Osteoblast (primary cell): ENCODE measurements around the gene HIPK4. TPM values are rescaled to one million over a fixed set of nuclear protein-coding genes. Genes with fewer than 3 reads are reported as not detected.

Experiments
- DNase-seq: peaks from one replicate; pipeline ENCODE4 v3.0.0; 2011; ENCODE audit warnings: low spot score, mixed read lengths; ENCODE audit not compliant: insufficient read length; ENCODE audit errors: missing footprints
- H2AFZ ChIP-seq: 2 replicates; pipeline ENCODE4 v1.6.0; 2011; ENCODE audit warnings: mild to moderate bottlenecking, low read length
- H3K27ac ChIP-seq: 2 replicates; pipeline ENCODE4 v1.5.1; 2011; ENCODE audit warnings: mild to moderate bottlenecking, low read depth, low read length, moderate library complexity
- H3K27me3 ChIP-seq: 2 replicates; pipeline ENCODE4 v1.6.0; 2012; ENCODE audit warnings: mild to moderate bottlenecking, control low read depth, inconsistent platforms, low read length, moderate library complexity; ENCODE audit not compliant: insufficient read depth
- H3K36me3 ChIP-seq: 2 replicates; pipeline ENCODE4 v1.5.1; 2011; ENCODE audit warnings: mild to moderate bottlenecking, low read length, control low read depth, moderate library complexity; ENCODE audit not compliant: insufficient read depth
- H3K4me1 ChIP-seq: 2 replicates; pipeline ENCODE4 v1.5.1; 2011; ENCODE audit warnings: mild to moderate bottlenecking, low read length, control low read depth, moderate library complexity; ENCODE audit not compliant: insufficient read depth
- H3K4me2 ChIP-seq: 2 replicates; pipeline ENCODE4 v1.6.0; 2011; ENCODE audit warnings: mild to moderate bottlenecking, low read length; ENCODE audit not compliant: insufficient read depth
- H3K4me3 ChIP-seq: fragments of 200-600 bp; sonication (generic); 3 replicates; pipeline ENCODE4 v1.5.1; 2012; ENCODE audit warnings: mild to moderate bottlenecking, low read length, inconsistent platforms; ENCODE audit not compliant: insufficient read depth
- H3K79me2 ChIP-seq: 2 replicates; pipeline ENCODE4 v1.6.0; 2012; ENCODE audit warnings: mild to moderate bottlenecking, low read length, control low read depth, inconsistent platforms; ENCODE audit not compliant: insufficient read depth
- H3K9me3 ChIP-seq: 2 replicates; pipeline ENCODE4 v1.5.1; 2011; ENCODE audit warnings: low read depth, low read length, control low read depth
- H4K20me1 ChIP-seq: 2 replicates; pipeline ENCODE4 v1.6.0; 2012; ENCODE audit warnings: mild to moderate bottlenecking, low read length, control low read depth; ENCODE audit not compliant: insufficient read depth
- CTCF ChIP-seq: IDR thresholded peaks from 2 replicates; pipeline ENCODE4 v1.5.1; 2011; ENCODE audit warnings: mild to moderate bottlenecking, low read depth, low read length, moderate library complexity; ENCODE audit errors: extremely low read depth
- total RNA-seq: library from RNA; depleted of rRNA; stranded (reverse); fragments of >200 nt; gene quantifications from 2 replicates; pipeline ENCODE4 v1.2.3, GENCODE V29; 2012

The HIPK4 gene
- total RNA-seq, 1 donor: 0.36 TPM

GRCh38 chr19:40381321-40381720, 8.7 kb downstream of the HIPK4 start:
- Histone ChIP-seq H4K20me1 (no peaks in the 10 kb centered on the region), H3K9me3 (no peaks in the 10 kb centered on the region), H3K27ac (no peak overlapping the region), H3K27me3 (no peaks in the 10 kb centered on the region), H3K36me3 (no peaks in the 10 kb centered on the region), H3K79me2 (no peaks in the 10 kb centered on the region), H3K4me2 (no peak overlapping the region), H3K4me1 (no peaks in the 10 kb centered on the region), H3K4me3 (no peak overlapping the region), H2AFZ (no peak overlapping the region)
- no peak for TF ChIP-seq CTCF
- DNase-seq: peak; percentile 75

- H3K9me3 ChIP-seq: no peaks in the 10 kb centered on the region
- no peak overlapping the region for H3K27ac ChIP-seq
- H3K27me3 ChIP-seq: no peaks in the 10 kb centered on the region
- no peaks in the 10 kb centered on the region for H3K4me1 ChIP-seq
- H3K79me2 ChIP-seq: no peaks in the 10 kb centered on the region
- no peak overlapping the region for H3K4me3 ChIP-seq
- H3K4me2 ChIP-seq: no peak overlapping the region
- H3K36me3 ChIP-seq: no peaks in the 10 kb centered on the region
- no peak for TF ChIP-seq CTCF
- H2AFZ ChIP-seq: no peak overlapping the region
- peak; percentile 52 for DNase-seq
- no peaks in the 10 kb centered on the region for H4K20me1 ChIP-seq
These were observed 9.6 kb downstream of the HIPK4 start for GRCh38 chr19:40380199-40381037.

- Histone ChIP-seq H4K20me1 (no peaks in the 10 kb centered on the region), H3K9me3 (no peaks in the 10 kb centered on the region), H3K4me2 (no peak overlapping the region), H3K36me3 (peaks cover under 1% of the 10 kb centered on the region), H3K79me2 (no peaks in the 10 kb centered on the region), H2AFZ (no peak overlapping the region), H3K4me3 (no peak overlapping the region), H3K27me3 (no peaks in the 10 kb centered on the region), H3K27ac (no peak overlapping the region), H3K4me1 (no peaks in the 10 kb centered on the region)
- no peak for TF ChIP-seq CTCF
- peak; percentile 65 for DNase-seq
These were observed 10.4 kb downstream of the HIPK4 start for GRCh38 chr19:40379446-40380198.

GRCh38 chr19:40378509-40378908, 11.5 kb downstream of the HIPK4 start:
- TF ChIP-seq CTCF: no peak
- H3K36me3 ChIP-seq: peaks cover 9% of the 10 kb centered on the region
- no peaks in the 10 kb centered on the region for H3K4me1 ChIP-seq
- H3K4me2 ChIP-seq: no peak overlapping the region
- no peak overlapping the region for H2AFZ ChIP-seq
- DNase-seq: peak; percentile 60
- H4K20me1 ChIP-seq: peaks cover 3% of the 10 kb centered on the region
- no peak overlapping the region for H3K4me3 ChIP-seq
- no peaks in the 10 kb centered on the region for H3K79me2 ChIP-seq
- H3K27ac ChIP-seq: no peak overlapping the region
- no peaks in the 10 kb centered on the region for H3K27me3 ChIP-seq
- no peaks in the 10 kb centered on the region for H3K9me3 ChIP-seq
